ENCODE data around the gene HIVEP3.

Gene HIVEP3

GRCh38 chr1:41621791-41622190, 296.9 kb downstream of the HIVEP3 start:
- TF ChIP-seq TCF12 (IDR thresholded peaks at IDR 0.05; ENCODE audit: low read depth) (no peak), TEAD4 (IDR thresholded peaks at IDR 0.05) (no peak), ZBTB7A (IDR thresholded peaks at IDR 0.05; ENCODE audit: low read depth) (no peak), EGR1 (IDR thresholded peaks at IDR 0.05) (no peak), CEBPB (IDR thresholded peaks at IDR 0.05) (no peak), NFIC (IDR thresholded peaks at IDR 0.05) (no peak), RAD21 (IDR thresholded peaks at IDR 0.05; ENCODE audit: low read depth) (no peak), FOXM1 (IDR thresholded peaks at IDR 0.05; ENCODE audit: borderline replicate concordance, low read depth) (no peak), CREB1 (IDR thresholded peaks at IDR 0.05; ENCODE audit: low read depth) (no peak), EP300 (IDR thresholded peaks at IDR 0.05; ENCODE audit: borderline replicate concordance) (no peak)
- TF ChIP-seq, protein P1, sequence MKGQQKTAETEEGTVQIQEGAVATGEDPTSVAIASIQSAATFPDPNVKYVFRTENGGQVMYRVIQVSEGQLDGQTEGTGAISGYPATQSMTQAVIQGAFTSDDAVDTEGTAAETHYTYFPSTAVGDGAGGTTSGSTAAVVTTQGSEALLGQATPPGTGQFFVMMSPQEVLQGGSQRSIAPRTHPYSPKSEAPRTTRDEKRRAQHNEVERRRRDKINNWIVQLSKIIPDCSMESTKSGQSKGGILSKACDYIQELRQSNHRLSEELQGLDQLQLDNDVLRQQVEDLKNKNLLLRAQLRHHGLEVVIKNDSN (IDR thresholded peaks at IDR 0.05) = no peak
- TF ChIP-seq, protein P2, sequence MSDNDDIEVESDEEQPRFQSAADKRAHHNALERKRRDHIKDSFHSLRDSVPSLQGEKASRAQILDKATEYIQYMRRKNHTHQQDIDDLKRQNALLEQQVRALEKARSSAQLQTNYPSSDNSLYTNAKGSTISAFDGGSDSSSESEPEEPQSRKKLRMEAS (IDR thresholded peaks at IDR 0.05) = no peak
- TF ChIP-seq, protein P3, sequence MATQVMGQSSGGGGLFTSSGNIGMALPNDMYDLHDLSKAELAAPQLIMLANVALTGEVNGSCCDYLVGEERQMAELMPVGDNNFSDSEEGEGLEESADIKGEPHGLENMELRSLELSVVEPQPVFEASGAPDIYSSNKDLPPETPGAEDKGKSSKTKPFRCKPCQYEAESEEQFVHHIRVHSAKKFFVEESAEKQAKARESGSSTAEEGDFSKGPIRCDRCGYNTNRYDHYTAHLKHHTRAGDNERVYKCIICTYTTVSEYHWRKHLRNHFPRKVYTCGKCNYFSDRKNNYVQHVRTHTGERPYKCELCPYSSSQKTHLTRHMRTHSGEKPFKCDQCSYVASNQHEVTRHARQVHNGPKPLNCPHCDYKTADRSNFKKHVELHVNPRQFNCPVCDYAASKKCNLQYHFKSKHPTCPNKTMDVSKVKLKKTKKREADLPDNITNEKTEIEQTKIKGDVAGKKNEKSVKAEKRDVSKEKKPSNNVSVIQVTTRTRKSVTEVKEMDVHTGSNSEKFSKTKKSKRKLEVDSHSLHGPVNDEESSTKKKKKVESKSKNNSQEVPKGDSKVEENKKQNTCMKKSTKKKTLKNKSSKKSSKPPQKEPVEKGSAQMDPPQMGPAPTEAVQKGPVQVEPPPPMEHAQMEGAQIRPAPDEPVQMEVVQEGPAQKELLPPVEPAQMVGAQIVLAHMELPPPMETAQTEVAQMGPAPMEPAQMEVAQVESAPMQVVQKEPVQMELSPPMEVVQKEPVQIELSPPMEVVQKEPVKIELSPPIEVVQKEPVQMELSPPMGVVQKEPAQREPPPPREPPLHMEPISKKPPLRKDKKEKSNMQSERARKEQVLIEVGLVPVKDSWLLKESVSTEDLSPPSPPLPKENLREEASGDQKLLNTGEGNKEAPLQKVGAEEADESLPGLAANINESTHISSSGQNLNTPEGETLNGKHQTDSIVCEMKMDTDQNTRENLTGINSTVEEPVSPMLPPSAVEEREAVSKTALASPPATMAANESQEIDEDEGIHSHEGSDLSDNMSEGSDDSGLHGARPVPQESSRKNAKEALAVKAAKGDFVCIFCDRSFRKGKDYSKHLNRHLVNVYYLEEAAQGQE (IDR thresholded peaks at IDR 0.05; ENCODE audit: low read depth) = no peak

- no peak for TF ChIP-seq CREB1 (IDR thresholded peaks at IDR 0.05; ENCODE audit: low read depth)
- TF ChIP-seq YY1 (IDR thresholded peaks at IDR 0.05; ENCODE audit: low read depth) = no peak
- no peak for TF ChIP-seq EP300 (IDR thresholded peaks at IDR 0.05; ENCODE audit: borderline replicate concordance)
- TF ChIP-seq CEBPB (IDR thresholded peaks at IDR 0.05) = no peak
- TF ChIP-seq TCF12 (IDR thresholded peaks at IDR 0.05; ENCODE audit: low read depth) = no peak
- no peak for TF ChIP-seq RAD21 (IDR thresholded peaks at IDR 0.05; ENCODE audit: low read depth)
- TF ChIP-seq EGR1 (IDR thresholded peaks at IDR 0.05) = no peak
Observed at GRCh38 chr1:41621256-41621655, 297.5 kb downstream of the HIVEP3 start.

- TF ChIP-seq YY1 (IDR thresholded peaks at IDR 0.05; ENCODE audit: low read depth) (no peak), EP300 (IDR thresholded peaks at IDR 0.05; ENCODE audit: borderline replicate concordance) (no peak), CREB1 (IDR thresholded peaks at IDR 0.05; ENCODE audit: low read depth) (no peak), NFIC (IDR thresholded peaks at IDR 0.05) (no peak), TAF1 (IDR thresholded peaks at IDR 0.05; ENCODE audit: low read depth) (no peak), CEBPB (IDR thresholded peaks at IDR 0.05) (no peak), ZBTB7A (IDR thresholded peaks at IDR 0.05; ENCODE audit: low read depth) (no peak), EGR1 (IDR thresholded peaks at IDR 0.05) (no peak), FOXM1 (IDR thresholded peaks at IDR 0.05; ENCODE audit: borderline replicate concordance, low read depth) (no peak)
- TF ChIP-seq, protein P1 (IDR thresholded peaks at IDR 0.05) = no peak
- TF ChIP-seq, protein P3 (IDR thresholded peaks at IDR 0.05; ENCODE audit: low read depth) = no peak
- TF ChIP-seq, protein P2 (IDR thresholded peaks at IDR 0.05) = no peak
Observed at GRCh38 chr1:41620365-41621169, 298.2 kb downstream of the HIVEP3 start.

GRCh38 chr1:41619511-41620364, 299.0 kb downstream of the HIVEP3 start:
- TF ChIP-seq EGR1 (IDR thresholded peaks at IDR 0.05) (no peak), EP300 (IDR thresholded peaks at IDR 0.05; ENCODE audit: borderline replicate concordance) (no peak), CREB1 (IDR thresholded peaks at IDR 0.05; ENCODE audit: low read depth) (no peak), TAF1 (IDR thresholded peaks at IDR 0.05; ENCODE audit: low read depth) (no peak), CEBPB (IDR thresholded peaks at IDR 0.05) (no peak), TEAD4 (IDR thresholded peaks at IDR 0.05) (no peak), FOXM1 (IDR thresholded peaks at IDR 0.05; ENCODE audit: borderline replicate concordance, low read depth) (no peak), RAD21 (IDR thresholded peaks at IDR 0.05; ENCODE audit: low read depth) (no peak), ZBTB7A (IDR thresholded peaks at IDR 0.05; ENCODE audit: low read depth) (no peak)
- TF ChIP-seq, protein P3 (IDR thresholded peaks at IDR 0.05; ENCODE audit: low read depth) = no peak
- TF ChIP-seq, protein P1 (IDR thresholded peaks at IDR 0.05) = no peak
